Ectodermal cell (in vitro differentiated cells): ENCODE results near the gene NSDHL. TPM values are rescaled to one million over a fixed set of nuclear protein-coding genes. Genes with fewer than 3 reads are reported as not detected.
A peak's percentile ranks its signal among the peaks of the same experiment; 100 is the strongest.
"Not testable (repeated sequence)": the region's sequence is repeated elsewhere in the genome, so short reads cannot be mapped to it uniquely, and the experiment has no call there.

ENCODE experiments used
- H3K27ac ChIP-seq: 2 replicates; pipeline ENCODE4 v1.7.0; 2013; ENCODE audit warnings: mild to moderate bottlenecking, low read depth, low read length; ENCODE audit not compliant: insufficient read depth, poor library complexity, severe bottlenecking
- H3K27me3 ChIP-seq: 2 replicates; pipeline ENCODE4 v1.7.0; 2013; ENCODE audit warnings: mild to moderate bottlenecking, low read length; ENCODE audit not compliant: insufficient read depth, control insufficient read depth, poor library complexity, severe bottlenecking
- H3K36me3 ChIP-seq: one replicate; pipeline ENCODE4 v1.7.0; 2013; ENCODE audit warnings: low read length; ENCODE audit not compliant: control insufficient read depth, insufficient read depth
- H3K4me1 ChIP-seq: one replicate; pipeline ENCODE4 v1.7.0; 2013; ENCODE audit warnings: low read length; ENCODE audit not compliant: control insufficient read depth, insufficient read depth
- H3K4me3 ChIP-seq: 2 replicates; pipeline ENCODE4 v1.7.0; 2013; ENCODE audit warnings: low read depth, low read length, control low read depth; ENCODE audit not compliant: insufficient read depth
- H3K9me3 ChIP-seq: 2 replicates; pipeline ENCODE4 v1.7.0; 2013; ENCODE audit warnings: mild to moderate bottlenecking, low read length, moderate library complexity; ENCODE audit not compliant: control insufficient read depth
- WGBS, 2 experiments: methylation state at CpG; one replicate each; pipeline ENCODE4 v1.1.7; 2013; ENCODE audit warnings: missing lambda C conversion rate in 2 of 2; 5-methylcytosine and 5-hydroxymethylcytosine counted together
- polyA plus RNA-seq, 4 experiments: library from polyadenylated mRNA; stranded (reverse); fragments of 50-300 nt; gene quantifications; one replicate each; pipeline ENCODE4 v1.2.3, GENCODE V29; 2013

NSDHL gene
- 31.0 TPM for polyA plus RNA-seq (2013, experiment 1 of 4)
- 28.6 TPM for polyA plus RNA-seq (2013, experiment 2 of 4)
- 19.6 TPM for polyA plus RNA-seq (2013, experiment 3 of 4)
- polyA plus RNA-seq (2013, experiment 4 of 4): 21.9 TPM

DNA sequence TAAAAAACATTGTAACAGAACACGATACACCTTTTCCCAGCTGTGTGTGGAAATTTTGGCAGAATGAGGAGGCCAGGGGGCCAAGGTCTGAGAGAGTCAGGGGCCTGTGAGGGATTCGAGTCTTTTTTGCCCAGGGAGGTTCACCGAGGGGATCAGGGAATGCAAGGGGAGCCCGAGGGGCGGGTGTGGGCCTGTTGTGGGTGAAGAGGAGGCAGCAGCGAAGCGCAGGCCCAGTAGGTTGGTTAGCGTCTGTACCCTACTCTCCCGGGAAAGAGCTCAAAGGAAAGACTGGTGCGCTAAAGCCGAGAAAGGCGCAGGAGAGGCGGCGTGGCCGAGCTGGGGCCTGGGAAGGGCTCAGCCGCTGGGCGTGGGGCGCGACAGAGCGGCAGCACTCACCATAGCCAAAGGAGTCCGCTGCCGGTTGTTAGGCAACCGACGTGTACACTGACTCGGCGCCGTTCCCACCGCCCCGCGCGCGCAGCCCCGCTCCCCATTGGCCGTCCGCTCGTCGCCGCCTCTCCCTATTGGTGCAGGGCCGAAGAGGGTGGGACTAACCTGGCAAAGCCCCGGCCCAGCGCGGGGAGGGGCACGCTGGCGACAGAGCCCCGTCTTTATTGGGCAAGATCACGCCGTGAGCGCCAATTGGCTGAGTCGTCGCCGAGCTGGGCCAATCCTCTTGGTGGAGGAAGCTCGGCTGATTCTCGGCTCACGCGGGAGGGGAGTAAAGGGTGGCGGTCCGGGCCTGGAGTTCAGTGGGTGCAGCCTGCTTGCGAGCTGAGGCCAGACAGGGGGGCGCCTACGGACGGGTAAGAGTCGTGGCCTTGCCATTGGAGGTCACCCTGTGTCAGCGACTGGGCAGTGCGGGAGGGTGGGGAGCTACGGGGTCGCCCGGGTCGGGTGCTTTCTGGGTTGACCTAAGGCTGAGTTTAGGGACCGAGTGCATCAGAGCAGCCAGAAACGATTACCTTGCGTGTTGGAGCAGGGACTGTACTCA, at the start of gene NSDHL, which contains the start of gene CETN2:
Gene NSDHL, plus strand, starts transcription at position 752 of the 994 bp plus-strand sequence. CDS start 15,262 bp downstream, outside the sequence.
Gene CETN2, minus strand, starts transcription at position 446 of the 994 bp plus-strand sequence. Its CDS starts 47 bp downstream, at position 399.
- H3K36me3 ChIP-seq: no peaks in the 10 kb centered on the region
- peak within 1 kb of the TSS; percentile 68 for H3K4me3 ChIP-seq
- H3K27ac ChIP-seq: peak within 1 kb of the TSS; percentile 18
- no peaks in the 10 kb centered on the region for H3K9me3 ChIP-seq
- H3K27me3 ChIP-seq: no peaks in the 10 kb centered on the region
- H3K4me1 ChIP-seq: peaks cover 3% of the 10 kb centered on the region
- 1% methylated on average over 71 of the region's 71 CpGs for WGBS, 2 experiments

GRCh38 chrX:152787062-152787461, 43.8 kb upstream of the NSDHL start:
- not testable (repeated sequence) for H3K27me3 ChIP-seq, H3K9me3 ChIP-seq, H3K36me3 ChIP-seq, H3K4me3 ChIP-seq, H3K4me1 ChIP-seq, H3K27ac ChIP-seq
- WGBS, 2 experiments: no CpG with 5 or more reads among the region's 3 CpGs

DNA sequence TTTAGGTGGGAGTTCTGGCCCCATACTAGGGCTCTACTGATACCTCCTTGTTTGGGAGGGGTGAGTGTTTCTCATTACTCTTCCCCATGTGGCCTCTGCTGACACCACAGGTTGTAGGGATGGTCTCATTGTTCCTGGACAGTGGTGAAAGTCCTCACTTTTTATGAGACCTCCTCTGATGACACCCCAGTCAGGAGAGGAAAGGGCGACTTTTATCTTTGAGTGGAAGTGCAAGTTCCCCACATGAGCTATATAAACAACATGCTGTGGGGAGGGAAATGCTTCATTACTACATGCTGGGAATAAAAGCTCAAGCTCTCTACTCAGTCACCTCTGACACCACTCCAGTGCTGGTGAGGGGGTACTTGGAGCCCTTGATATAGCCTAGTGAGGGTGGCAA, 31.9 kb upstream of the NSDHL start:
- 60% methylated on average over 1 of the region's 1 CpG; no CpG with 5 or more reads in 1 of the 2 experiments for WGBS, 2 experiments
- no peaks in the 10 kb centered on the region for H3K9me3 ChIP-seq
- no peak overlapping the region for H3K27ac ChIP-seq
- H3K27me3 ChIP-seq: no peaks in the 10 kb centered on the region
- no peaks in the 10 kb centered on the region for H3K4me1 ChIP-seq
- H3K4me3 ChIP-seq: no peak overlapping the region
- H3K36me3 ChIP-seq: no peaks in the 10 kb centered on the region

GRCh38 chrX:152806035-152806434, 24.8 kb upstream of the NSDHL start:
- no peaks in the 10 kb centered on the region for H3K9me3 ChIP-seq
- no peak overlapping the region for H3K4me3 ChIP-seq
- no peak overlapping the region for H3K27ac ChIP-seq
- WGBS, 2 experiments: 90 to 92% methylated on average over 4 of the region's 4 CpGs
- no peaks in the 10 kb centered on the region for H3K27me3 ChIP-seq
- H3K36me3 ChIP-seq: no peaks in the 10 kb centered on the region
- H3K4me1 ChIP-seq: no peaks in the 10 kb centered on the region

GRCh38 chrX:152810403-152810802, 20.5 kb upstream of the NSDHL start:
- no peaks in the 10 kb centered on the region for H3K9me3 ChIP-seq
- no peaks in the 10 kb centered on the region for H3K36me3 ChIP-seq
- H3K27ac ChIP-seq: no peak overlapping the region
- no peak overlapping the region for H3K4me3 ChIP-seq
- H3K27me3 ChIP-seq: no peaks in the 10 kb centered on the region
- WGBS, 2 experiments: 55 to 64% methylated on average over 4 of the region's 4 CpGs
- no peaks in the 10 kb centered on the region for H3K4me1 ChIP-seq

- no peaks in the 10 kb centered on the region for H3K36me3 ChIP-seq
- H3K27ac ChIP-seq: no peak overlapping the region
- no peaks in the 10 kb centered on the region for H3K4me1 ChIP-seq
- no peaks in the 10 kb centered on the region for H3K27me3 ChIP-seq
- H3K9me3 ChIP-seq: no peaks in the 10 kb centered on the region
- WGBS, 2 experiments: 81 to 90% methylated on average over 5 of the region's 5 CpGs
- H3K4me3 ChIP-seq: no peak overlapping the region
These were observed 17.7 kb upstream of the NSDHL start for GRCh38 chrX:152813206-152813605.

DNA sequence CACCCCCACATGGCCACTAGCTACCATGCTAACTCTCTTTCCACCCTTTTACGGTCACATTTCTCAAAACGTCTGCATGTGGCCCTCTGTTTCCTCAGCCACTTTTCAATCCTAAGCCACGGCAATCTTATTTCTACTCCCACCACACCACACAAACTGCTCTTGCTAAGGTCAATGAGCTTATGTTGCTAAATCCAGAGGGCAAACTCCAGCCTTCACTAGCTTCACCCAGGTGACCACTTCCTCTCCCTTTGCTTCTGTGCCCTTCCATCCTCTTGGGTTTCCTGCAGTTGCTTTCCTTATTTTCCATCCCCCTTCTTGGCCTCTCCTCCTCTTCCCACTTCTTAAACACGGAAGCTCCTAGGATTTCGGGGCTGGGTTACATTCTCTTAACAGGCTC, 16.8 kb upstream of the NSDHL start:
- Histone ChIP-seq H3K4me3 (no peak overlapping the region), H3K4me1 (no peaks in the 10 kb centered on the region), H3K27me3 (no peaks in the 10 kb centered on the region), H3K27ac (no peak overlapping the region), H3K36me3 (no peaks in the 10 kb centered on the region), H3K9me3 (no peaks in the 10 kb centered on the region)
- 84 to 93% methylated on average over 5 of the region's 5 CpGs for WGBS, 2 experiments

DNA sequence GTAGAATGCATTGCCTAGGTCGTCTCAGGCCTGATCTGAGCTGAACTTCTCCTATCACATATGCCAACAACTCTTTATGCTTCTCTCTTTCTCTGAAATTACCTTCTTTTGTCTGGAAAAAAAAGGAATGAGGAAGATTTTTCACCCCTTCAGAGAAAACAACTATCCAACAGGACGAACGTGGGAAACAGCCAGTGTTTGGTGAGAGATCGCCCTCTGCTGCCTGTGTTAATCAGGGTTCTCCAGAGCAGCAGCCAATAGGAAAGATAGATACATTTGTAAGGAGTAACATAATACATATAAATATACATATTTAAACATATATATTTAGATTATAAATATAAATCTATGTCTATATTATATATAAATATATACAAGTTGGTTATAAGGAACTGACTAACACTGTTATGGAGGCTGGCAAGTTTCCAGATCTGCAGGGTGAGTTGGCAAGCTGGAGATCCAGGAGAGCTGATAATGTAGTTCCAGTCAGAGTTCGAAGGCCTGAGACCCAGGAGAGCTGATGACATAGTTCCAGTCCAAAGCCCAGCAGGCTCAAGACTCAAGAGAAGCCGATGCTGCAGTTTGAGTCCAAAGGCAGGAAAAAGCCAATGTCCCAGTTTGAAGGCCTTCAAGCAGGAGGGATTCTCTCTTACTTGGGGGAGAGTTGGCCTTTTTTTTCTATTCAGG, 13.6 kb upstream of the NSDHL start:
- Histone ChIP-seq H3K9me3 (no peaks in the 10 kb centered on the region), H3K4me3 (no peak overlapping the region), H3K27me3 (no peaks in the 10 kb centered on the region), H3K4me1 (no peaks in the 10 kb centered on the region), H3K27ac (no peak overlapping the region), H3K36me3 (no peaks in the 10 kb centered on the region)
- WGBS, 2 experiments: 30 to 66% methylated on average over 3 to 6 of the region's 6 CpGs

DNA sequence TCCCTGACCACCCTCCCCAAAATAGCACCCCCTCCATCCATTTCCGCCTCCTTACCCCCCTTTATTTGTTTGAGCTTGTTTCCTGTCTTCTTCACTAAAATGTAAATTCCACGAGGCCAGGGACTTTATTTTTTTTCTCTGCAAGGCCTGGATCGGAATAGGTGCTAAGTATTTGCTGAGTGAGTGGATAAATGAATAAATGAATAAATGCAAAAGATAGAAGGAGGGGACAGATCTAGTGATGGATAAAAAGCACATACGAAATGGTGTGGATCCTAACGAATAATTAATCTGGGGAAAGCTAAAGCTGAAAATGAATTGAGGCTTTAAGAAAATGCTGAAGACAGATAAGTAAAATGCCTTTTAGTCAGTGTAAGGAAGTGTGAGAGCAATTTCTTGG, 12.5 kb upstream of the NSDHL start:
- Histone ChIP-seq H3K27me3 (no peaks in the 10 kb centered on the region), H3K27ac (no peak overlapping the region), H3K4me3 (no peak overlapping the region), H3K9me3 (no peaks in the 10 kb centered on the region), H3K4me1 (no peaks in the 10 kb centered on the region), H3K36me3 (no peaks in the 10 kb centered on the region)
- WGBS, 2 experiments: 91 to 95% methylated on average over 4 to 5 of the region's 5 CpGs

DNA sequence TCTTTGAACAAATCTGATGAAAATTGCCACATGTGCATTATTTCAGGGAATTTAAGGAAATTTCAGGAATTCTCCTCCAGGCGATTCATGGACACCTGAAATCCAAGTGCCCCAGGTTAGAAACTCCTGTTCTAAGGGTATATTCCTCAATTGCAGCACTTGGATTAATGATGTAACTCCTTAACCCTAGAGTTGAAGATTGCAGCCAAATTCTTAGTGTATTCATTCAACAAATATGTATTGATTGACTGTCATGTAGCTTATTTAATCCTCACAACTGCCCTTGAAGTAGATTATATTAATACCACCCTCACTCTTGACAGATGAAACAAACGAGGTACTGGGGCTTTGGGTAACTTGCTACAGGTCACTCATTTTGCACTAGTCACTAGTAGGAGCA, 11.6 kb upstream of the NSDHL start:
- H3K27me3 ChIP-seq: no peaks in the 10 kb centered on the region
- H3K36me3 ChIP-seq: no peaks in the 10 kb centered on the region
- H3K4me1 ChIP-seq: no peaks in the 10 kb centered on the region
- H3K4me3 ChIP-seq: no peak overlapping the region
- no peak overlapping the region for H3K27ac ChIP-seq
- no peaks in the 10 kb centered on the region for H3K9me3 ChIP-seq
- WGBS, 2 experiments: 90 to 92% methylated on average over 2 of the region's 2 CpGs
